Astrocyte (in vitro differentiated cells and primary cell): ENCODE data around the gene SUSD6. TPM values are rescaled to one million over a fixed set of nuclear protein-coding genes. Genes with fewer than 3 reads are reported as not detected.

ENCODE experiments used
- DNase-seq: peaks from one replicate; pipeline ENCODE4 v3.0.0-alpha.2; 2010; ENCODE audit warnings: low read depth
- FAIRE-seq: peaks from 2 replicates; lab custom pipeline; 2011; peaks lifted over from hg19 to GRCh38; lab: Jason Lieb, UNC
- H2AFZ ChIP-seq: 2 replicates; pipeline ENCODE4 v1.6.0; 2012; ENCODE audit warnings: low read depth, low read length, inconsistent platforms
- H3K27ac ChIP-seq: 2 replicates; pipeline ENCODE4 v1.5.1; 2011; ENCODE audit warnings: low read depth, low read length, inconsistent platforms
- H3K27me3 ChIP-seq: 2 replicates; pipeline ENCODE4 v1.6.0; 2011; ENCODE audit warnings: low read length, inconsistent platforms; ENCODE audit not compliant: insufficient read depth
- H3K36me3 ChIP-seq: 2 replicates; pipeline ENCODE4 v1.5.1; 2011; ENCODE audit warnings: low read length, inconsistent platforms; ENCODE audit not compliant: insufficient read depth
- H3K4me1 ChIP-seq: 2 replicates; pipeline ENCODE4 v1.5.1; 2011; ENCODE audit warnings: low read length, inconsistent platforms; ENCODE audit not compliant: insufficient read depth
- H3K4me2 ChIP-seq: 2 replicates; pipeline ENCODE4 v1.6.0; 2012; ENCODE audit warnings: low read length, inconsistent platforms
- H3K4me3 ChIP-seq: 2 replicates; pipeline ENCODE4 v1.5.1; 2011; ENCODE audit warnings: low read depth, mild to moderate bottlenecking, low read length, inconsistent platforms; ENCODE audit not compliant: insufficient read depth
- H3K79me2 ChIP-seq: 2 replicates; pipeline ENCODE4 v1.6.0; 2012; ENCODE audit warnings: mild to moderate bottlenecking, low read length, inconsistent platforms; ENCODE audit not compliant: insufficient read depth
- H3K9ac ChIP-seq: 2 replicates; pipeline ENCODE4 v1.6.0; 2012; ENCODE audit warnings: mild to moderate bottlenecking, low read length, inconsistent platforms
- H3K9me3 ChIP-seq: 2 replicates; pipeline ENCODE4 v1.5.1; 2012; ENCODE audit warnings: low read depth, mild to moderate bottlenecking, low read length, inconsistent platforms; ENCODE audit not compliant: insufficient read depth
- H4K20me1 ChIP-seq: 2 replicates; pipeline ENCODE4 v1.6.0; 2012; ENCODE audit warnings: low read length, inconsistent platforms; ENCODE audit not compliant: insufficient read depth
- H3K27ac Mint-ChIP-seq: one replicate; pipeline ENCODE4 v1.8.0; 2021; ENCODE audit warnings: mild to moderate bottlenecking, mixed read lengths; ENCODE audit not compliant: unreplicated experiment
- H3K27me3 Mint-ChIP-seq: one replicate; pipeline ENCODE4 v1.8.0; 2021; ENCODE audit warnings: low read depth, mixed read lengths; ENCODE audit not compliant: unreplicated experiment
- H3K36me3 Mint-ChIP-seq: one replicate; pipeline ENCODE4 v1.8.0; 2021; ENCODE audit warnings: low read depth, mixed read lengths; ENCODE audit not compliant: unreplicated experiment
- H3K4me1 Mint-ChIP-seq: one replicate; pipeline ENCODE4 v1.8.0; 2021; ENCODE audit warnings: low read depth, mixed read lengths; ENCODE audit not compliant: unreplicated experiment
- H3K4me3 Mint-ChIP-seq: one replicate; pipeline ENCODE4 v1.8.0; 2021; ENCODE audit warnings: mild to moderate bottlenecking, moderate library complexity, mixed read lengths; ENCODE audit not compliant: unreplicated experiment
- H3K9me3 Mint-ChIP-seq: one replicate; pipeline ENCODE4 v1.8.0; 2021; ENCODE audit warnings: mild to moderate bottlenecking, mixed read lengths; ENCODE audit not compliant: unreplicated experiment
- EZH2 ChIP-seq: IDR thresholded peaks from 2 replicates; pipeline ENCODE4 v1.6.1; 2012; ENCODE audit warnings: mild to moderate bottlenecking, low read length, inconsistent platforms; ENCODE audit not compliant: insufficient read depth
- total RNA-seq: library from RNA; stranded (reverse); gene quantifications from 2 replicates; pipeline ENCODE4 v1.2.1, GENCODE V29; 2021
- TF ChIP-seq, protein P1 (sequence below): IDR thresholded peaks from 2 replicates; pipeline ENCODE4 v1.5.1; 2011; ENCODE audit warnings: low read depth, mild to moderate bottlenecking, inconsistent platforms, low read length, moderate library complexity; ENCODE audit not compliant: insufficient read depth

SUSD6 gene
- total RNA-seq, 1 donor from 2014 or later: 25.6 TPM

GRCh38 chr14:69632593-69633151, 21.3 kb downstream of the SUSD6 start:
- Histone ChIP-seq H3K79me2 (peaks cover 92% of the 10 kb centered on the region), H3K9ac (no peak overlapping the region), H4K20me1 (peaks cover 99% of the 10 kb centered on the region), H3K4me3 (no peak overlapping the region), H3K9me3 (no peaks in the 10 kb centered on the region), H3K27ac (no peak overlapping the region), H3K36me3 (no peaks in the 10 kb centered on the region), H3K27me3 (no peaks in the 10 kb centered on the region), H3K4me1 (peaks cover 18% of the 10 kb centered on the region), H2AFZ (no peak overlapping the region), H3K4me2 (no peak overlapping the region)
- H3K4me1 Mint-ChIP-seq: peaks cover 60% of the 10 kb centered on the region
- H3K4me3 Mint-ChIP-seq: peak overlapping the region; percentile 3
- H3K9me3 Mint-ChIP-seq: no peaks in the 10 kb centered on the region
- no peak for TF ChIP-seq EZH2
- TF ChIP-seq, protein P1, sequence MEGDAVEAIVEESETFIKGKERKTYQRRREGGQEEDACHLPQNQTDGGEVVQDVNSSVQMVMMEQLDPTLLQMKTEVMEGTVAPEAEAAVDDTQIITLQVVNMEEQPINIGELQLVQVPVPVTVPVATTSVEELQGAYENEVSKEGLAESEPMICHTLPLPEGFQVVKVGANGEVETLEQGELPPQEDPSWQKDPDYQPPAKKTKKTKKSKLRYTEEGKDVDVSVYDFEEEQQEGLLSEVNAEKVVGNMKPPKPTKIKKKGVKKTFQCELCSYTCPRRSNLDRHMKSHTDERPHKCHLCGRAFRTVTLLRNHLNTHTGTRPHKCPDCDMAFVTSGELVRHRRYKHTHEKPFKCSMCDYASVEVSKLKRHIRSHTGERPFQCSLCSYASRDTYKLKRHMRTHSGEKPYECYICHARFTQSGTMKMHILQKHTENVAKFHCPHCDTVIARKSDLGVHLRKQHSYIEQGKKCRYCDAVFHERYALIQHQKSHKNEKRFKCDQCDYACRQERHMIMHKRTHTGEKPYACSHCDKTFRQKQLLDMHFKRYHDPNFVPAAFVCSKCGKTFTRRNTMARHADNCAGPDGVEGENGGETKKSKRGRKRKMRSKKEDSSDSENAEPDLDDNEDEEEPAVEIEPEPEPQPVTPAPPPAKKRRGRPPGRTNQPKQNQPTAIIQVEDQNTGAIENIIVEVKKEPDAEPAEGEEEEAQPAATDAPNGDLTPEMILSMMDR: no peak
- DNase-seq (no peak), FAIRE-seq (no peak)
- no peaks in the 10 kb centered on the region for H3K36me3 Mint-ChIP-seq
- peak overlapping the region; percentile 38 for H3K27ac Mint-ChIP-seq
- H3K27me3 Mint-ChIP-seq: no peaks in the 10 kb centered on the region

DNA sequence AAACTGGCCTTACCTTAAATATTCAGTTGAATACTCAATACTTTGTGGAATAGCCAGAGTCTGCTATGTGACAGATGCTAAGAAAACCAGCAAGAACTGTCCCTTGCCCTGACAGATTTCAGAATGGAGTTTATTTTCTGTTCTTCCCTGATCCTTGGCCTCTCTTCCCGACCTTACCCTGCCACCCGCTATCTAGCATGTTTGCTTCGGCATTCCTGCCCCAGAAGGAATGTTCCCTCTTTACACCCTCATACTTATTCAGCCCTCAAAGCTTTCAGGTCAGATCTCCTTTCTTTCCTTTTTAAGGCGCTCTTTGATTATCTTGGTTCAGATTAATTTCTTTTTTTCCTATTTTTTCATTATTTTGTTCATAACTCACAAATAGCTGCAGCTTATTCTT, 21.8 kb downstream of the SUSD6 start:
- Histone ChIP-seq H3K79me2 (peaks cover 92% of the 10 kb centered on the region), H3K4me1 (peaks cover 23% of the 10 kb centered on the region), H4K20me1 (peaks cover 99% of the 10 kb centered on the region), H3K9ac (no peak overlapping the region), H3K4me2 (no peak overlapping the region), H3K4me3 (no peak overlapping the region), H3K9me3 (no peaks in the 10 kb centered on the region), H3K27me3 (no peaks in the 10 kb centered on the region), H3K27ac (no peak overlapping the region), H2AFZ (no peak overlapping the region), H3K36me3 (no peaks in the 10 kb centered on the region)
- TF ChIP-seq, protein P1: no peak
- no peak for TF ChIP-seq EZH2
- Mint-ChIP-seq H3K27me3 (no peaks in the 10 kb centered on the region), H3K36me3 (no peaks in the 10 kb centered on the region), H3K4me3 (peak overlapping the region; percentile 13), H3K4me1 (peaks cover 66% of the 10 kb centered on the region), H3K27ac (peak overlapping the region; percentile 4), H3K9me3 (no peaks in the 10 kb centered on the region)
- no peak for DNase-seq
- no peak for FAIRE-seq

DNA sequence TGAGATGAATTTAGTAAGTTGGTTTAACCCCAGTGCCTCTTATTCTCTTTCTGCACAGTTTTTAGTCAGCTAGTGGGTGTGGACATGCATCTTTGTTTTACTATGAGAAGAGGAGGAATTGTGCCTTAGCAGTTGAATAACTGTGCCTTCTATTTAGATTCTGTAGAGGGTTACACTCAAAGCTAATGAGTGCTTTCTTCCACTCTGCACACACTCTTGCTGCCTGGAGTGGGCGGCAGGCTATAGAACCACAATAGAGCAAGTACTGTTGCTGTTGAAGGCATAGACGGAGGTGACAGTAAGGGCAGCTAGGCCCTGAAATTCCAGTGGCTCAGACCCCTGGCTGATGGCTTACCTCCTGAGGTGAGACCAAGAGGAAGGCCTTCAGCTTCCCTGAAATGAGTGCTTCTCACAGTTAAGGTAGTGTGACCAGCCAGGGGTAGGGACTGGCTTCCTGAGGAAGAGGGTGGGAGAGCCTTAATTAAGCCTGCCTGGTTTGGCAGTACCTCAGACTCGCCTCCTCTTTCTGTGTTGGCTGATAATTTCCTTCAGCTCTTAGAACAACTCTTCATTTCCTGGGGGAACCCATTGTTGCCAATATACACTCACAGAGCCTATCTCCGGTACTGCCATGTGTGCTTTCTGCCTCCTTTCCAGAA, 24.7 kb downstream of the SUSD6 start:
- TF ChIP-seq, protein P1: no peak
- TF ChIP-seq EZH2: no peak
- H3K4me3 ChIP-seq: no peak overlapping the region
- H3K36me3 Mint-ChIP-seq: peaks cover 2% of the 10 kb centered on the region
- H3K4me3 Mint-ChIP-seq: no peak overlapping the region
- peaks cover 90% of the 10 kb centered on the region for H4K20me1 ChIP-seq
- H3K4me1 ChIP-seq: peaks cover 29% of the 10 kb centered on the region
- no peak overlapping the region for H3K27ac Mint-ChIP-seq
- H3K4me1 Mint-ChIP-seq: peaks cover 71% of the 10 kb centered on the region
- no peaks in the 10 kb centered on the region for H3K27me3 Mint-ChIP-seq
- no peak overlapping the region for H3K9ac ChIP-seq
- H3K36me3 ChIP-seq: no peaks in the 10 kb centered on the region
- peaks cover 2% of the 10 kb centered on the region for H3K9me3 Mint-ChIP-seq
- DNase-seq: no peak
- H3K27ac ChIP-seq: no peak overlapping the region
- H3K4me2 ChIP-seq: no peak overlapping the region
- no peaks in the 10 kb centered on the region for H3K9me3 ChIP-seq
- FAIRE-seq: no peak
- no peak overlapping the region for H2AFZ ChIP-seq
- no peaks in the 10 kb centered on the region for H3K27me3 ChIP-seq
- peaks cover 87% of the 10 kb centered on the region for H3K79me2 ChIP-seq
